ENCODE results near the gene SYNE4. TPM values are rescaled to one million over a fixed set of nuclear protein-coding genes. Genes with fewer than 3 reads are reported as not detected.

Gene SYNE4
- total and polyA plus RNA-seq, 2 donors from 2014 or later, result 7.0 to 15.7 TPM

GRCh38 chr19:36006955-36007354, 1.7 kb downstream of the SYNE4 start:
- no peak overlapping the region for H3K9ac ChIP-seq (ENCODE audit: low read length in 3 of 3)
- H3K9me3 ChIP-seq (ENCODE audit: control insufficient read depth in 2 of 3, insufficient read depth in 1 of 3, low read length in 3 of 3), result no peaks in the 10 kb centered on the region
- DNase-seq (no peak), FAIRE-seq (no peak)
- no peak overlapping the region for H3K27ac ChIP-seq (ENCODE audit: low read depth in 2 of 2, low read length in 2 of 2)
- H3K36me3 ChIP-seq (ENCODE audit: control insufficient read depth in 2 of 3, insufficient read depth in 3 of 3, low read length in 3 of 3), result no peaks in the 10 kb centered on the region
- H3K4me1 ChIP-seq (ENCODE audit: control insufficient read depth in 2 of 3, insufficient read depth in 2 of 3, low read depth in 1 of 3, low read length in 3 of 3), result no peaks in the 10 kb centered on the region
- intact Hi-C loops (cut with DNase I), result no loop called here
- H3K4me3 ChIP-seq (ENCODE audit: low read length in 3 of 3), result no peak overlapping the region
- TF ChIP-seq CTCF (IDR thresholded peaks at IDR 0.05; ENCODE audit: borderline replicate concordance, extremely low read depth, insufficient read depth), result no peak
- H3K27me3 ChIP-seq (ENCODE audit: control insufficient read depth, insufficient read depth, low read length), result no peaks in the 10 kb centered on the region

DNA sequence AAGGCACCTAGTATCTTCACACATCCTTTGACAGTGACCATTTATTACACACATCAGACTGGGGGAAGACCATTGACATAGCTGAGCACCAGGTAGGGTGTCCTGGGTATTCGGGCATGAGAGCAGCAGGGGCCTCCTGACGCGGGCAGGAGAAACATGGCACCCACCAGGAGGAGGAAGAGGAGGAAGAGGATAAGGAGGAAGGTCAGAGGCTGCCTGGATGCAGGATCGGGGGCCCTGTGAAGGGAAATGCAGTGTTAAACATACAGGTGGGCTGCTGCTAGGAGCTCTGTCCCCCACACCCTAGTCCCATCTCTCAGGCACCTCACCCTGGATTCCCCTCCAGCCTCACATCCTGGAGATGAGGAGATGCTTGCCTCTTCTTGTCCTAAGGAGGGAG, 5.3 kb downstream of the SYNE4 start:
- intact Hi-C loops (cut with DNase I), result no loop called here
- Histone ChIP-seq H3K36me3 (ENCODE audit: control insufficient read depth in 2 of 3, insufficient read depth in 3 of 3, low read length in 3 of 3) (peaks cover 0 to 4% (median 0%) of the 10 kb centered on the region in 3 donors), H3K27ac (ENCODE audit: low read depth in 2 of 2, low read length in 2 of 2) (no peak overlapping the region), H3K9ac (ENCODE audit: low read length in 3 of 3) (no peak overlapping the region), H3K27me3 (ENCODE audit: control insufficient read depth, insufficient read depth, low read length) (no peaks in the 10 kb centered on the region), H3K9me3 (ENCODE audit: control insufficient read depth in 2 of 3, insufficient read depth in 1 of 3, low read length in 3 of 3) (no peaks in the 10 kb centered on the region), H3K4me3 (ENCODE audit: low read length in 3 of 3) (no peak overlapping the region), H3K4me1 (ENCODE audit: control insufficient read depth in 2 of 3, insufficient read depth in 2 of 3, low read depth in 1 of 3, low read length in 3 of 3) (no peaks in the 10 kb centered on the region)
- no peak for DNase-seq
- TF ChIP-seq CTCF (IDR thresholded peaks at IDR 0.05; ENCODE audit: borderline replicate concordance, extremely low read depth, insufficient read depth), result no peak
- no peak for FAIRE-seq

- H3K9me3 ChIP-seq (ENCODE audit: control insufficient read depth in 2 of 3, insufficient read depth in 1 of 3, low read length in 3 of 3), result no peaks in the 10 kb centered on the region
- no peak overlapping the region for H3K4me3 ChIP-seq (ENCODE audit: low read length in 3 of 3)
- H3K4me1 ChIP-seq (ENCODE audit: control insufficient read depth in 2 of 3, insufficient read depth in 2 of 3, low read depth in 1 of 3, low read length in 3 of 3), result peaks cover 0 to 3% (median under 1%) of the 10 kb centered on the region in 3 donors
- intact Hi-C loops (cut with DNase I), result no loop called here
- no peak overlapping the region for H3K27ac ChIP-seq (ENCODE audit: low read depth in 2 of 2, low read length in 2 of 2)
- DNase-seq (no peak), FAIRE-seq (no peak)
- no peak for TF ChIP-seq CTCF (IDR thresholded peaks at IDR 0.05; ENCODE audit: borderline replicate concordance, extremely low read depth, insufficient read depth)
- peaks cover 0 to 4% (median 0%) of the 10 kb centered on the region in 3 donors for H3K36me3 ChIP-seq (ENCODE audit: control insufficient read depth in 2 of 3, insufficient read depth in 3 of 3, low read length in 3 of 3)
- no peak overlapping the region for H3K9ac ChIP-seq (ENCODE audit: low read length in 3 of 3)
- H3K27me3 ChIP-seq (ENCODE audit: control insufficient read depth, insufficient read depth, low read length), result no peaks in the 10 kb centered on the region
Observed at GRCh38 chr19:36001605-36002004, 7.0 kb downstream of the SYNE4 start.

DNA sequence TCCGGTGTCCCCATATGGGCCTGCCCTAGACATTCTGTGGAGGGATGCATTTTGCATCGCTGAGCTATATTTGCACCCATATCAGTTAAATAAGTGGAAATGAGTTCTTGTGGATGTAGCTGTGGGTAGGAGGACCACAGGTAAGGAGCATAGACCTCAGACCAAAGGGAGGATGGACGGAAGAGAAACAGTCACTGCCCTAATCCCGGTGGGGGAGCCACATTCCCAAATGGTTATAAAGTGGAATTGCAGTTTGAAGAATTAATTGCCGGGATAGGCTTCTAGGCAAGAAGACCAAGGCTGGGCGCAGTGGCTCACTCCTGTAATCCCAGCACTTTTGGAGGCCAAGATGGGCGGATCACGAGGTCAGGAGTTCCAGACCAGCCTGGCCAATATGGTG, 11.8 kb downstream of the SYNE4 start:
- H3K27me3 ChIP-seq (ENCODE audit: control insufficient read depth, insufficient read depth, low read length), result no peaks in the 10 kb centered on the region
- TF ChIP-seq CTCF (IDR thresholded peaks at IDR 0.05; ENCODE audit: borderline replicate concordance, extremely low read depth, insufficient read depth), result no peak
- intact Hi-C loops (cut with DNase I), result no loop called here
- DNase-seq, result no peak
- peaks cover 0 to 4% (median 0%) of the 10 kb centered on the region in 3 donors for H3K36me3 ChIP-seq (ENCODE audit: control insufficient read depth in 2 of 3, insufficient read depth in 3 of 3, low read length in 3 of 3)
- peak overlapping the region in 1 of 3 donors; percentile 93 for H3K9ac ChIP-seq (ENCODE audit: low read length in 3 of 3)
- FAIRE-seq, result no peak
- H3K4me1 ChIP-seq (ENCODE audit: control insufficient read depth in 2 of 3, insufficient read depth in 2 of 3, low read depth in 1 of 3, low read length in 3 of 3), result peaks cover 0 to 13% (median 5%) of the 10 kb centered on the region in 3 donors
- no peak overlapping the region for H3K27ac ChIP-seq (ENCODE audit: low read depth in 2 of 2, low read length in 2 of 2)
- H3K4me3 ChIP-seq (ENCODE audit: low read length in 3 of 3), result peak overlapping the region in 2 of 3 donors; percentile 25 to 88
- no peaks in the 10 kb centered on the region for H3K9me3 ChIP-seq (ENCODE audit: control insufficient read depth in 2 of 3, insufficient read depth in 1 of 3, low read length in 3 of 3)
